GM19468 (cell line): ENCODE data around the gene ELAC1.
A peak's percentile ranks its signal among the peaks of the same experiment; 100 is the strongest.
"Not testable (repeated sequence)": the region's sequence is repeated elsewhere in the genome, so short reads cannot be mapped to it uniquely, and the experiment has no call there.

Experiments used
- ATAC-seq: cut with Tn5 transposase; IDR thresholded peaks from one replicate; pipeline ENCODE4 v1.9.1; 2021; ENCODE audit warnings: mild to moderate bottlenecking, moderate library complexity, moderate number of reproducible peaks; ENCODE audit not compliant: unreplicated experiment; ENCODE audit errors: extremely low read depth

Gene ELAC1

GRCh38 chr18:50967714-50968661 is at the start of gene ELAC1:
TSS of gene ELAC1 (plus strand) at chr18:50968040. CDS start at chr18:50974405, 6,365 bp downstream.
- ATAC-seq: peak; percentile 70

- ATAC-seq: no peak
Observed at GRCh38 chr18:50918153-50918552, 49.7 kb upstream of the ELAC1 start.

GRCh38 chr18:50924372-50924771 is 43.5 kb upstream of the ELAC1 start:
- no peak for ATAC-seq

- ATAC-seq: no peak
Observed at GRCh38 chr18:50926521-50926920, 41.3 kb upstream of the ELAC1 start.

- ATAC-seq: no peak
Observed at GRCh38 chr18:50928551-50928950, 39.3 kb upstream of the ELAC1 start.

DNA sequence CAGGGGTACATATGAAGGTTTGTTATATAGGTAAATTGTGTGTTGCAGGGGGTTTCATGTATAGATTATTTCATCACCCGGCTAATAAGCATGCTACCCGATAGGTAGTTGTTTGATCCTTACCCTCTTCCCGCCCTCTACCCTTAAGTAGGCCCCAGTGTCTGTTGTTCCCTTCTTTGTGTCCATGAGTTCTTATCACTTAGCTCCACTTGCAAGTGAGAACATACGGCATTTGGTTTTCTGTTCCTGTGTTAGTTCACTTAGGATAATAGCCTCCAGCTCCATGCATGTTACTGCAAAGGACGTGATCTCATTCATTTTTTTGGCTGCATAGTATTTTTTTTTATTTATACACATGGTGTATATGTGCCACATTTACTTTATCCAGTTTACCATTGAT is 34.2 kb upstream of the ELAC1 start:
- ATAC-seq: no peak

- ATAC-seq: no peak
Observed at GRCh38 chr18:50934545-50935211, 33.2 kb upstream of the ELAC1 start.

- no peak for ATAC-seq
Observed at GRCh38 chr18:50935493-50936191, 32.2 kb upstream of the ELAC1 start.

DNA sequence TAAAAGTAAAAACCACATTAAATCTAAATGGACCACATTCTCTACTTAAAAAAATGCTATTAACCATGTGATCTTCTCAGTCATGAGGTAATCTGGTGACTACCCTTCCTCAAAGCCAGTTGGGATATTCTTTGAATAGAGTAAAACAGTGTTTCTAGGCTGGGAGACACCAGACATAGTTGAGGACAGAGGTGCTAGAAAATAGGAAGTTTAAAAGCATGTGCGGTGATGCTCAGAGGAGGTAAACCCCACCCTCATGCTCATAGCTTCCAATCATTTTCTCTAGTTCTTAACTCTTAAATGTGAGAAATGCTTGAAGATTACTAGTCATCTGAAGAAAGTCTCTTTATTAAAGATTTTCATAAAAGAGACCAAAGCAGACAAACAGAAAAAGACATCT is 30.7 kb upstream of the ELAC1 start:
- ATAC-seq: no peak

GRCh38 chr18:50938912-50939311 is 28.9 kb upstream of the ELAC1 start:
- ATAC-seq: no peak

DNA sequence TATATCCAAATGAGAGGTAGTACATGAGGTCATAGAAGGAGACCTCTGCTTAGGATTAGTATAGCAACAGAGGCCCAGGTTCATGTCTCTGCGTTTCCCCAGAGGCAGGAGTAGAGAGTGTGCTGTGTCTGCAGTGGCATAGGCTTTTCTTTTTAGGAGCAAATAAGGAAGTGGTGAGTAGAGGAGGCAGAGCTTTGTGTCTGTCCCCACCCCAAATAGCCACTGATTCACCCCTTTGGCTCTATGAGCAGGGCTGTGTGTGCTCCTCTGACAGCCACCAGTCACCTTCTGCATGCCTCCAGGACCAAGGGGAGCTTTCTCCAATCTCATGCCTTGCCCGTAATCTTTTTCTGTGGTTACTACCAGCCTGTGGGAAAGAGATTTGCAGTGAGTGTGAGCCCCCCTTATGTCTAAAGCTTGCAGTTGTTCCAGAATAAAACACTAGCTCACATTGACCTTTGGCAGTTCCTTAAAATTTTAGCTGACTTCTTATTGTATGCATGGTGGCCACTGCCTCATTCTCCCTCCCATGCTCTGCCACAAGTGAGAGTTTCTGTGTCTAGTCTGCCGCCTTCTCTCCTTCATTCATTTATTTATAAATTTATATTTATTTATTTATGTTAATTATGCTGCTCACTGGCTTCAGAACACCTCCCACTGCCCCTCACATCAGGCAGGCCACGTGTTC is 23.5 kb upstream of the ELAC1 start:
- ATAC-seq: no peak

DNA sequence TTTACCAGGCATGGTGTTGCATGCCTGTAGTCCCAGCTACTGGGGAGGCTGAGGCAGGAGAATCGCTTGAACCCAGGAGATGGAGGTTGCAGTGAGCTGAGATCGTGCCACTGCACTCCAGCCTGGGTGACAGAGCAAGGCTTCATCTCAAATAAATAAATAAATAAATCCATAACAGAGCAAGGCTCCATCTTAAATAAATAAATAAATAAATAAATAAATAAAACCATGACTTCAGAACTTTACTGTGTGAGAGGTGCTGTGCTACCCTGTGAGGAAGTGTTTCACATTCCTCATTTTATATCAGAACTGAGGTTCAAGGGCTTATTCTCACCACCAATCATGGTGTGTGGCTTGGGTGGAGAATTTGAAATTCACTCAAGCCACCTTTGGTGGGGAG is 21.9 kb upstream of the ELAC1 start:
- ATAC-seq: not testable (repeated sequence)

GRCh38 chr18:50947899-50948298 is 19.9 kb upstream of the ELAC1 start:
- ATAC-seq: no peak

GRCh38 chr18:50949185-50949584 is 18.7 kb upstream of the ELAC1 start:
- ATAC-seq: no peak

DNA sequence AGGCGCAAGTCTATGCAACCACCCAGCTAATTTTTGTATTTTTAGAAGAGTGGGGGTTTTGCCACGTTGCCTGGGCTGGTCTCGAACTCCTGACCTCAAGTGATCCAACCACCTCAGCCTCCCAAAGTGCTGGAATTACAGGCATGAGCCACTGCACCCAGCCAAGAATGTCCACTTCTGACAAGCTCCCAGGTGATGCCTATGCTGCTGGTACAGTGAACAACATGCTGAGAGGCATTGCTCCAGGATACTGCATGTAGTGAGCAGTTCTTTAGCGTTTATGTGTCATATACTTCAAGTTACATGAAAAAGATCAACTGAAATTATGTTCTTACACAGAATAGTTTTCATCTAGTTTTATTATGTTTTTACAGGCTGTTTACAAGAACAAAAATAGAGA is 17.2 kb upstream of the ELAC1 start:
- no peak for ATAC-seq

DNA sequence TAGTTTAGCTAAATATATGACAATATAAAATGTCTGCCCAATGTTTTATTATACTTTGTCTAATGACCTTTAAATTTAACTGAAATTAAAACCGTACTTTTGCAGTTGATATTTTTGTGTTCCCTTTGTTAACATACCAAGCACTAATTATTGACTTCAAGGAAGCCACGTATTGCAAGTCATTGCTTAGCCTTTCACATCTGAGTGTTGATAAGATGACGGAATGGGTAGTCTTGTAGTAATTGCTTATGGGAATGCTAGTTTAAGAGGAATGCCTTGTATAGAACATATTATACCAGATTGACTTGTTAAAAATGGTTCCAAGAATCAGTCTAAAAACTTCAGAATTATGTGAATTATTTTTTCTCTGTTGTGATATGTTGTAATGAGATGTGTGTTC is 14.0 kb upstream of the ELAC1 start:
- no peak for ATAC-seq

DNA sequence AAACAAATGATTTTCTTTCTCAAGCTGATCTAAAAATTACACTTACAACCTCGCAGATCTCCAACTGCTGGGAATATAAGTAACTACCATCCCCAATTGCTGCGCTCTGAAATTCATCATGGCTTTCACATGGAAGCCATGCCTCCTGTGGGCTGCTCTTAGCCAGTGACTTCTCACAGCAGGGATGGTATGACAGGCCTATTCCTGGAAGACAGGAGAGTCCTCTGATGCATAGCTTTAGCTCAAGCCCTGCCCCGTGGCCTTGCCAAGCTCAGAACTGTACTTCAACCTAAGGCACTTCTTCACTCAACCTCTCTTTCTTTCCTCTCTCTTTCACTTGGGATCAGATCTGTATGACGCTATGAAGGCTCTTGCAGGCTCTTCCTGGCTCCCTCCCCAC is 12.6 kb upstream of the ELAC1 start:
- ATAC-seq: no peak

- ATAC-seq: no peak
Observed at GRCh38 chr18:50956116-50956515, 11.7 kb upstream of the ELAC1 start.

GRCh38 chr18:50961974-50962373 is 5.9 kb upstream of the ELAC1 start:
- ATAC-seq: no peak

DNA sequence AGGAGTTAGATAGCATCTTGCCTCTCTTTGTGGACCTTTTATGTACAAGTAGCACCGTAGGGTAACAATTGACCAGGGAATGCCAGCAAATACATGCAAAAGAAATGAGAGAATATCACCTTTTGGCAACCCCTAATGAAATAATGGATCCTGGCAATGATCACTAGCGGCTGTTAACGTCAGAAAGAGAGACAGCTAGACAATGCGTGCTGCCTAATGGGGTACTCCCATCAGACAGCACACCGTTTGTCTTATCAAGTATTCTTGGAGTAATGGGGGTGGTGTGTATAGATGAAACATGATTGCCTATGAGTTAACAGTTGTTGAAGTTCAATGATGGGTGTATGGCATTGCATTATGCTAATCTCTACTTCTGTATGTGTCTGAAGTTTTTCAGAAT is 1.6 kb downstream of the ELAC1 start:
- no peak for ATAC-seq
